Hippocampal formation (tissue), 2 donors: ENCODE data around the gene SMAD6.

ENCODE experiments used
- DNase-seq, 2 donors: peaks; one replicate each; lab custom pipeline; 2025; lab: John Stamatoyannopoulos, UW

SMAD6 gene

DNA sequence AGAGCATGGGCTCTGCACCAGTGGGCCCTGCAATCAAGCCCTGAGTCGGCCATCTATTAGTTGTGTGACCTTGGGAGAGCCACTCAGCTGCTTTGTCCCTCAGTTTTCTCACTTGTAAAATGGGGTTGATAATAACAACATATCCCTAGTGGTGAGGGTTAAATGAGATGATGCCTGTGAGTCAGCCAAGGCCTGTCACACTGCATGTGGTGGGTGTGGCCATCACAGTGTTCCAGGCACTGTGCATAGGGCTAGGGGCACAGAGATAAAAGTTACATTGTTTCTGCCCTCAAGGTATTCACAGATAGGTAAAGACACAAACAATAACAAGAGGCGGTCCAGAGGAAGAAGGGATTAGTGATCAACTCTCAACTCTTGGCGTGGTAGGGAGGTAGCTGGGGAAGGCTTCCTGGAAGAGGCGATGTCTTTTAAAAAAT, 19.5 kb downstream of the SMAD6 start:
- DNase-seq = no peak

- DNase-seq = no peak
These were observed 19.9 kb downstream of the SMAD6 start for GRCh38 chr15:66721954-66722353.

DNA sequence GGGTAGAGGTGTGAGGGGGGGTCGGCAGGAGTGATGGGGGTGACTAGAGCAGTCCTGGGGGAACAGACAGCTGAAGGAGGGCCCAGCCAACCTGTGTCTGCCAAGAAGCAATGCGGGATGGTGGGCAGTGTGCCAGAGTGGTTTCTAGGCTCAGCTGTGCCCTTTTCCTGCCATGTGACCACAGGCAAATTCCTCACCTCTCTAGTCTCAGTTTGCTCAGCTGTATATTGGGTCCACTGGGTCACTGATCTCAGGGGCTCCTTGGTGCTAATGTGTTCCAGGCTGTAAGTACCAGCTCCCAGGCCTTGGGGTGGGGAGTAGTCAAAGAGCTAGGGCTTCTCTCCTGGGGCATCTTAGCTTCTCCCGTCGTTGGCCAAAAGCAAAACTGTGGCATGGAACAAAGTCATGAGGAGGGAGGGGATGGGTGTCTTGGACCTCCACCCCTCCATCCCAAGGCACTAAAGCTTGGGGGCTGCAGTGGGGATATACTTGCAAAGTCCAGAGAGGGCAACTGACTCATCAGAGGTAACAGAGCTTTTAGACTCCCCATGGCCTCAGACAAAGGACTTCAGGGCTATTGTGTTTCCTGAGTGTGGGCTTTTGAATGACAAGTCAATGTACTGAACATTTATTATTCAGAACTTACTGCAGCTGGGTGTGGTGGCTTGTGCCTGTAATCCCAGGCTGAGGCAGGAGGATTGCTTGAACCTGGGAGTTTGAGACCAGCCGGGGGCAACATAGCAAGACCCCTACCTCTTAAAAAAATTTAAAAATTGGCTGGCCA, 20.9 kb downstream of the SMAD6 start:
- DNase-seq = no peak

DNA sequence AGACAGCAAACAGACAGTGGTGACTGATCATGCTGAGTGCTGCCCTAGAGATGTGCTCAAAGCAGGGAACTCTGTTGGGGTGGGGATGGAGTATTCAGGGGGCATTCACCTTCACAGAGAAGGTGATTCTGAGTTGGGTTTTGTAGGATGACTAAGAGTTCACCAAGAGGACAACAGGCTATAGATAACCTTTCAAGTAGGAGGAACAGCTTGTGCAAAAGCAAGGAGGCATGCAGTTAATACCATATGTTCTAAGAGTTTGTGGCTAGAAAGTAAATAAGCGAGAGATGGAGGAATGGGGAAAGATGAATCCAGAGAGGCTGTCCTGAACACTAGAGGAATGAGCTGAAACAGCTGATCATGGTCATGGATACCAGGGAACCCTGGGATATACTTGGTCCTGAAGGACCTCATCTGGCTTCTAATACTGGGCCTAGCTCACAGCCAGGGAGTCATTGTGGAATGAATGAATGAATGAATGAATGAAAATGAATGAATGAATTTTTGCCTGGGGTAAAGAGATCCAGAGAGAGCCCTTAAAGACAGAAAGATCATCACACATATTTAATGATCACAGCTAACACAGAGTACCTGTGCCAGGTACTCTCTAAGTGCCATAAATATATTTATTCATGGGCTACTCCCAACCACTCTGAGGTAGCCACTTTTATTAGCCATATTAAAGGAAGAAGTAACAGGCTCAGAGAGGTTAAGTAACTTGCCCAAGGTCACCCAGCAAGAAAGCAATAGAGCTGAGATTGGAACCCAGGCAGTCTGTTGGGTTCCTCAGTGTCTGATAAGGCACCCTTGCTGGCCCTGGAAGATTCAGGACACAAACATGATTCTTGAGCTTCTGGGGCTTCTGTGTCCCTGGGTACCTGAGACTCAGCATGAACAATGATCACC, 22.0 kb downstream of the SMAD6 start:
- DNase-seq = no peak

GRCh38 chr15:66724732-66725463, 22.9 kb downstream of the SMAD6 start:
- no peak for DNase-seq

DNA sequence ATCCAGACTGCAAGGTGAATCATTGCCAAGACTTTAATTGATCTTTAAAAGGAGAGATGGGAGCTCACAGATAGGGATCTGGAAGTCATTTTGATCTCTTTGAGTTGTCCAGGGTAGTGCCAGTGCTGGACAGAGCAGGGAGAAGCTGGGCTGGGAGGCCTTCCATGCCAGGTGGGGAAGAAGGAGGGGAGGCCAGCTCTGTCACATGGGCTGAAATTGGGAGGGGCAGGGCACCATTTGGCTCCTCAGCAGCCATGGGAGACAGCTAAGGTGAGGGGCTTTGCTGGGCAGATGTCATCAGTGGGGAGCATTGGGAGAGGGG, 23.4 kb downstream of the SMAD6 start:
- no peak for DNase-seq

GRCh38 chr15:66726386-66726785, 24.4 kb downstream of the SMAD6 start:
- no peak for DNase-seq

- DNase-seq = no peak
These were observed 27.4 kb downstream of the SMAD6 start for GRCh38 chr15:66729331-66729951.

DNA sequence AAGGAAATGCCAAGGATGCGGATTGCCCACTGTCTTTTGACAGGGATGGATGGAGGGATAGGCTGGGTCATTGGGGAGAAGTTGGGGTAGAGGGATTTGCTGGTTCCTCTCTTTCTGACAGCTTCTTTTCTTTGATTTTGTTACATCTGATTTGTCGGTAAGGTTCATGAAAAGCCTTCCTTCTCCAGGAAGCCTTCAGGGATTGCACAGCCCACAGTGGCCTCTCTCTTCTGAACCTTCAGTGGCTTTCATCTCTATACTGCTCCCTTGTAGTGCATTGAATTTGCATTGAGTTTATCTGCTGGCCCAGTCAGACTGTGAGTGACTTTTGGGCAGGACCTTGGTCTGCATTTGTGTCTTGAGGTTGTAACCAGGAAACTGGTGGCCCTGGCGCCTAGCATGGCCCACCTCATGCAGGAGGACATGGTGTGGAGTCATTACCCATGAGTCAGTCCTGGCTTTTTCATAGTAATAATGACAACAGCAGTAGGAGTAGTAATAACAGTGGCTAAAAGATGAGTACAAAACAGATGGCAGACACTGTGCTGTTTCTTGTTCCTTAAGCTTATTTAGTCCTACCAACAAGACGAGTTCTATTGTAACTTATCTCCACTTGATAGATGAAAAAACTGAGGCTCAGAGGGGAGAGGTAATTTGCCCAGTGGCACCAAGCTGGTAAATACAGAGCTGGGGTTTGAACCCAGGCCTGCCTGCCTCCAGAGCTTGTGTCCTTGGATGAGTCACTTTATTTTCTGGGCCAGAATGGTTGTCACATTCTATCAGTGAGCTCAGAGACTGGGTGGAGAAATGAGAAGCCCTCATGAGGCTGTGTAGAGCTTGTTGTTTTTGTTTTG, 28.4 kb downstream of the SMAD6 start:
- no peak for DNase-seq

DNA sequence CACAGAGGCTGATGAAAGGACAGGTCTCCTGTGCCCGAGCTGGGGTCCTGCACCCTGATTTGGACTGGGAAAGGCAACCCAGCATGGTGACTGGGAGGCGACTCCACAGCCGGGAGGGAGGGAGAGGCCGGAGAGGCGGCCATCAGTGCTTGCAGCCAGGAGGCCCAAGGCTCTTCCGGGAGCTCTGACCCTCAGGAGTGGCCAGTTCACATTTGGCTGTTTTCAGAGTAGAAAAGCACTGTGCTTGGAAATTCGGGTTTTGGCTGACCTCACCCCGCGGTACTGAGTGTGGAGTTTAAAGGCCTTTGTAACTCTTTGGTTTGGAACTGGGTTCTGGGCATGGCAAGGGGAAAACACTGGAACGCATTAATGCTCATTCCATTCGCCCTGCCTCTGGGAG, 31.9 kb downstream of the SMAD6 start:
- peak in 1 of 2 donors; percentile 39 for DNase-seq

DNA sequence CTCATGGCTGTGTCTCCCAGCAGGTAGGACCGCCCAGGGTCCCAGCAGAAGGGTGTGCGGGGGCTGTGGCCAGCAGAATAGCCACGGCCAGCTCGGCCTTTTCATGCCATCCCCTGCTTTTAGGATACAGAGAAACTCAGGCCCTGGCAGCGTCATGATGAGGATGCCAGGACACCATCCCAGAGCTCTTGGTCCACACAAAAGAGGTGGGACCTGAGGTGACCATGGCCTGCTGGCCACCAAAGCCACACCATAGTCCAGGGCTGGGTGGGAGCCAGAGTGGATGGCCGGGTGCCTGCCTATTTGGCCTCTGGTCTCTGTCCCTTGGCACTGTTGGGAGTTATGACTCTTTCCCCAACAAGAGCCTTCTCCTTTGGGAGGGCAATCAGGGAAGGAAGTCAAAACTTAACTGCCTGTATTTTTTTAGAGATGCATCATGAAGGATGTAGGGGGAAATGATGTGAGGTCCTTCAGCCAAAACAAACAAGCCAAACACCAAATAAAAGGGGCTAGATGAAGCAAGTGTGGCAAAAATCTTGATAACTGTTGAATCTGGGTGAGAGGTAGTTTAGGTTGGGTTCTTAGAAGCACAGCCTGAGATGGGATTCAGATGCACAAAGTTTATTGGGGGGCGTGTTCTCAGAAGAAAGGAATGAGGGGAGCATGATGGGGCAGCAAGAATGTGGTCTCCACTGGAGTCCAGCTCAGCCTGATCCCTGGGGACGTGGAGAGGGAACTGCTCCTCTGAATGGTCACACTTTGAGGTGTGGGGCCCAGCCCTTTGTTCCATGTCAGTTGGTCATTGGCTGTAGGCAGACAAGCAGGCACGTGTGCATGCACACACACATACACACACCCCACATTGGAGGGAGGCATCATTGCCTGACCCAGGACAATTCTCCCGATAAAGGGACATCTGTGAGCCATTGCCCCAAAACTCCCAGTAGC, 33.2 kb downstream of the SMAD6 start:
- no peak for DNase-seq

- no peak for DNase-seq
These were observed 33.9 kb downstream of the SMAD6 start for GRCh38 chr15:66735909-66736305.

DNA sequence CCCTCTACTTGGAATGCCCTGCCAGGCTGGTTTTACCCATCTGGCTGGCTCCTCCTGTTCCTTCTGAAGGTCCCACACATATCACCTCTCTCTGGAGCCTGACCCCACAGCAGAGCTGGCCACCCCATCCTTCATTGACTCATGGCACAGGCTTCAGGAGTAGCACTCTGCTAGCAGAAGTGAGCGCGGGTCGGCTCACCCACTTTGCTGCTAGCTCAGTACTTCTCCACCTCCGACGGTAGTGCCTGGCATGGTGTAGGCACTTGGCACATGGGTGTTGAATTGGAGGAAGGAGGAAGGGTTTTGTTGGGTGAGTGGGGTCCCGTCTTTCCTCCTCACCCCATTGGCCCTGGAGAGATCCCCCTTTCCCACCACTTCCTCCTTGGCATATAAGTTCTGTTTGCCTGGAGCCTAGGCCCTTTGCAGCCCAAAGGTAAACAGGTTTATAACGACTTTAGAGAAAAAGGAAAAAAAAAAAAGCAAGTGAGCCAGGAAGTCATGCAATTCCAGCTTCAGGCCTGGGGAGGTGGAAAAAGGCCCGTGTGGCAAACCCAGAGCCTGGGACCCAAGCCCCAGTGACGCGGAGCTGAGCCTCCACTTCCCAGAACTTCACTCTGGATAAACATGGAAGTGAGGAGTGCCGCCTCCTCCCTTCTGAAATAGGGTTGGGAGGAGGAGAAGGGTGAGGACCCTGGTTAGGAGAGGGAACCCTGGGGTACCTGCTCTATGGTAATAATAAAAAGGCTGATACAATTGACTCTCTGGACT, 35.4 kb downstream of the SMAD6 start:
- DNase-seq = no peak

DNA sequence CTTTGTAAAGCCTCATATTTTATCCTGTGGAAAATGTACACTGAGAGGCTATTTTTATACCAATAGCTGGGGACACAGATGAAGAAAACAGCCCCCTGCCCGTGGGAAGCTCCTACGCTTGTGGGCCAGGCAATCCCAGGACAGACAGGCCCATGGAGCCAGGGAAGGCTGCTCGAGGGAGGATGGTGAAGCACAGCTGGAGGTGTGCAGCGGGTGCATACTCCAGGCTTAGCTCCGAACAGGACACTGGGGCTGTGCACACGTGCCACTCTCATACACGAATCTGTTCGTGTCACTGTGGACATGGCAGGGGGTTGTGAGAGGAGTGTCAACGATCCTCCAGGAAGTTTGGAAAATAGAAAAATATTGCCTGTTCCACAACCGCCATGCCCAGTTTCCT, 36.1 kb downstream of the SMAD6 start:
- DNase-seq = no peak

GRCh38 chr15:66738595-66738994, 36.6 kb downstream of the SMAD6 start:
- DNase-seq = no peak

DNA sequence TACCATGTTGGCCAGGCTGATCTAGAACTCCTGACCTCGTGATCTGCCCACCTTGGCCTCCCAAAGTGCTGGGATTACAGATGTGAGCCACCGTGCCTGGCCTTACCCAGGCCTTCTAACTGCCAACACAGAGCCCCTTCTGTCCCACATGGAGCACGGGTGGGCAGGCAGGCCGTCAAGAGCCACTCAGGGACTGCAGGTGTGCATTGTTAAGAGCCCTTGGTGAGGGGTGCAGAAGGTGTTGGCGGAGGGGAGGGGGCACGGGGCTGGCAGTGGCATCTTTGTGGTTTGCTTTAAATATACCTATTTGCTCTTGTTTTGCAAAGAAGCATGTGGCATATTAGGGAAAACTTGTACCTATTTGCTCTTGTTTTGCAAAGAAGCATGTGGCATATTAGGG, 37.3 kb downstream of the SMAD6 start:
- no peak for DNase-seq

DNA sequence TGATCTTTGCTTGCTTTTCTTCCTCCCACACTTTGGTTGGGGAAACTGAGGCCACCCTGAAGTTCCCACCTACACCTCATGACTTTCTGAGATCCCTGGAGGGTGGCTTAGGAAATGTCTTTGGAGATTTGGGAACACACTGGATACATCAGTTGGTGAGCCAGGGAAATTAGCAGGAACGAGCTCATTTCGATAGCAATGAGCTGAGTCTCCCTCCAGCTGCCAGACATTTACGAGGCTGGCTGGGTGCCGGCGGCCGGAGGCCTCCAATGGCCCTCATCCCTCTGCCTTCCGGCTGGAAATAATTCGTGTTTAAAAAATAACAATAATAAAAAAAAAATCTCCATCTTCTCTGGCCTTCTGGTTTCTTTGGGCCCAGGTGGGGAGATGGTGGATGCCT, 38.8 kb downstream of the SMAD6 start:
- DNase-seq = no peak

GRCh38 chr15:66741646-66742045, 39.6 kb downstream of the SMAD6 start:
- DNase-seq = no peak

- DNase-seq = no peak
These were observed 40.2 kb downstream of the SMAD6 start for GRCh38 chr15:66742286-66742685.
